MG63 (cell line): ENCODE data around the gene PTRH1. TPM values are rescaled to one million over a fixed set of nuclear protein-coding genes. Genes with fewer than 3 reads are reported as not detected.
A peak's percentile ranks its signal among the peaks of the same experiment; 100 is the strongest.

Experiments used
- DNase-seq: peaks from one replicate; pipeline ENCODE4 v3.0.0-alpha.2; 2020
- H3K27me3 ChIP-seq: fragments of 250-450 bp; sonication (Bioruptor Pico); 2 replicates; pipeline ENCODE4 v1.5.1; 2020; ENCODE audit warnings: mild to moderate bottlenecking, moderate library complexity
- H3K36me3 ChIP-seq: fragments of 250-450 bp; sonication (Bioruptor Pico); 2 replicates; pipeline ENCODE4 v1.5.1; 2020; ENCODE audit warnings: mild to moderate bottlenecking, moderate library complexity
- H3K4me3 ChIP-seq: fragments of 250-450 bp; sonication (Bioruptor Pico); 2 replicates; pipeline ENCODE4 v1.5.1; 2020; ENCODE audit warnings: mild to moderate bottlenecking, moderate library complexity
- H3K9me3 ChIP-seq: fragments of 250-450 bp; sonication (Bioruptor Pico); 2 replicates; pipeline ENCODE4 v1.5.1; 2020; ENCODE audit warnings: mild to moderate bottlenecking, moderate library complexity
- total RNA-seq: library from RNA; depleted of rRNA; stranded (reverse); fragments of >200 nt; shearing (Covaris generic); gene quantifications from 2 replicates; pipeline ENCODE4 v1.2.3, GENCODE V29; 2014; ENCODE audit warnings: low replicate concordance

PTRH1 gene
- total RNA-seq, 1 experiment from 2014 or later: 26.7 TPM

GRCh38 chr9:127729522-127730256 is 14.2 kb upstream of the PTRH1 start:
- H3K27me3 ChIP-seq: no peaks in the 10 kb centered on the region
- no peak for DNase-seq
- no peak overlapping the region for H3K4me3 ChIP-seq
- H3K9me3 ChIP-seq: no peaks in the 10 kb centered on the region
- no peaks in the 10 kb centered on the region for H3K36me3 ChIP-seq

- no peak for DNase-seq
These were observed 13.3 kb upstream of the PTRH1 start for GRCh38 chr9:127728808-127729207.

GRCh38 chr9:127726871-127727270 is 11.4 kb upstream of the PTRH1 start:
- DNase-seq: no peak
- no peak overlapping the region for H3K4me3 ChIP-seq
- H3K36me3 ChIP-seq: no peaks in the 10 kb centered on the region
- H3K9me3 ChIP-seq: no peaks in the 10 kb centered on the region
- H3K27me3 ChIP-seq: no peaks in the 10 kb centered on the region

More at GRCh38 chr9:127728808-127729207, 13.3 kb upstream of the PTRH1 start:
- Histone ChIP-seq H3K36me3 (no peaks in the 10 kb centered on the region), H3K4me3 (no peak overlapping the region), H3K27me3 (no peaks in the 10 kb centered on the region), H3K9me3 (no peaks in the 10 kb centered on the region)

- Histone ChIP-seq H3K27me3 (no peaks in the 10 kb centered on the region), H3K9me3 (no peaks in the 10 kb centered on the region), H3K4me3 (no peak overlapping the region), H3K36me3 (no peaks in the 10 kb centered on the region)
- no peak for DNase-seq
These were observed 8.5 kb upstream of the PTRH1 start for GRCh38 chr9:127724012-127724411.

- peak; percentile 95 for DNase-seq
- Histone ChIP-seq H3K27me3 (no peaks in the 10 kb centered on the region), H3K4me3 (no peak overlapping the region), H3K9me3 (no peaks in the 10 kb centered on the region), H3K36me3 (no peaks in the 10 kb centered on the region)
These were observed 8.0 kb upstream of the PTRH1 start for GRCh38 chr9:127723444-127723843.

- Histone ChIP-seq H3K4me3 (no peak overlapping the region), H3K27me3 (no peaks in the 10 kb centered on the region), H3K9me3 (no peaks in the 10 kb centered on the region), H3K36me3 (no peaks in the 10 kb centered on the region)
- no peak for DNase-seq
These were observed 7.5 kb upstream of the PTRH1 start for GRCh38 chr9:127723013-127723412.

GRCh38 chr9:127722055-127722745 is 6.7 kb upstream of the PTRH1 start:
- no peak overlapping the region for H3K4me3 ChIP-seq
- H3K9me3 ChIP-seq: no peaks in the 10 kb centered on the region
- DNase-seq: no peak
- no peaks in the 10 kb centered on the region for H3K36me3 ChIP-seq
- no peaks in the 10 kb centered on the region for H3K27me3 ChIP-seq

GRCh38 chr9:127721391-127721821 is 5.9 kb upstream of the PTRH1 start:
- no peaks in the 10 kb centered on the region for H3K27me3 ChIP-seq
- H3K9me3 ChIP-seq: no peaks in the 10 kb centered on the region
- H3K4me3 ChIP-seq: no peak overlapping the region
- DNase-seq: peak; percentile 81
- H3K36me3 ChIP-seq: no peaks in the 10 kb centered on the region

- no peaks in the 10 kb centered on the region for H3K36me3 ChIP-seq
- no peak for DNase-seq
- no peaks in the 10 kb centered on the region for H3K27me3 ChIP-seq
These were observed 5.4 kb upstream of the PTRH1 start for GRCh38 chr9:127720865-127721227.

GRCh38 chr9:127720031-127720864 is 4.8 kb upstream of the PTRH1 start:
- Histone ChIP-seq H3K36me3 (no peaks in the 10 kb centered on the region), H3K27me3 (no peaks in the 10 kb centered on the region), H3K9me3 (no peaks in the 10 kb centered on the region), H3K4me3 (no peak overlapping the region)
- DNase-seq: no peak

More at GRCh38 chr9:127720865-127721227, 5.4 kb upstream of the PTRH1 start:
- Histone ChIP-seq H3K9me3 (no peaks in the 10 kb centered on the region), H3K4me3 (no peak overlapping the region)

GRCh38 chr9:127717766-127718165 is 2.3 kb upstream of the PTRH1 start:
- no peak overlapping the region for H3K4me3 ChIP-seq
- H3K9me3 ChIP-seq: no peaks in the 10 kb centered on the region
- peaks cover 3% of the 10 kb centered on the region for H3K36me3 ChIP-seq
- DNase-seq: no peak
- H3K27me3 ChIP-seq: no peaks in the 10 kb centered on the region

GRCh38 chr9:127716412-127716811 is 949 bp upstream of the PTRH1 start:
- peaks cover 3% of the 10 kb centered on the region for H3K36me3 ChIP-seq
- peak overlapping the region; percentile 81; the same call in 1 of the 2 replicates for H3K4me3 ChIP-seq
- H3K9me3 ChIP-seq: no peaks in the 10 kb centered on the region
- DNase-seq: no peak
- no peaks in the 10 kb centered on the region for H3K27me3 ChIP-seq

GRCh38 chr9:127714951-127715469 is 453 bp downstream of the PTRH1 start:
- peak overlapping the region; percentile 81 for H3K4me3 ChIP-seq
- no peaks in the 10 kb centered on the region for H3K9me3 ChIP-seq
- no peak for DNase-seq
- no peaks in the 10 kb centered on the region for H3K27me3 ChIP-seq
- H3K36me3 ChIP-seq: peaks cover 3% of the 10 kb centered on the region

- DNase-seq: no peak
- Histone ChIP-seq H3K9me3 (no peaks in the 10 kb centered on the region), H3K36me3 (peaks cover 3% of the 10 kb centered on the region), H3K4me3 (peak overlapping the region; percentile 81), H3K27me3 (no peaks in the 10 kb centered on the region)
These were observed 1.3 kb downstream of the PTRH1 start for GRCh38 chr9:127714020-127714750.

GRCh38 chr9:127712867-127713266 is 2.6 kb downstream of the PTRH1 start:
- H3K27me3 ChIP-seq: no peaks in the 10 kb centered on the region
- DNase-seq: no peak
- H3K36me3 ChIP-seq: peaks cover 3% of the 10 kb centered on the region
- H3K4me3 ChIP-seq: no peak overlapping the region
- H3K9me3 ChIP-seq: no peaks in the 10 kb centered on the region

- H3K9me3 ChIP-seq: no peaks in the 10 kb centered on the region
- no peak for DNase-seq
- H3K27me3 ChIP-seq: no peaks in the 10 kb centered on the region
- H3K36me3 ChIP-seq: peaks cover 3% of the 10 kb centered on the region
- no peak overlapping the region for H3K4me3 ChIP-seq
These were observed 3.1 kb downstream of the PTRH1 start for GRCh38 chr9:127712371-127712770.
